HG03571 (cell line): Measurements from ENCODE around the gene SPA17.
A peak's percentile ranks its signal among the peaks of the same experiment; 100 is the strongest.

Experiments used
- ATAC-seq: cut with Tn5 transposase; IDR thresholded peaks from one replicate; pipeline ENCODE4 v1.9.1; 2021; ENCODE audit not compliant: unreplicated experiment

SPA17 gene

DNA sequence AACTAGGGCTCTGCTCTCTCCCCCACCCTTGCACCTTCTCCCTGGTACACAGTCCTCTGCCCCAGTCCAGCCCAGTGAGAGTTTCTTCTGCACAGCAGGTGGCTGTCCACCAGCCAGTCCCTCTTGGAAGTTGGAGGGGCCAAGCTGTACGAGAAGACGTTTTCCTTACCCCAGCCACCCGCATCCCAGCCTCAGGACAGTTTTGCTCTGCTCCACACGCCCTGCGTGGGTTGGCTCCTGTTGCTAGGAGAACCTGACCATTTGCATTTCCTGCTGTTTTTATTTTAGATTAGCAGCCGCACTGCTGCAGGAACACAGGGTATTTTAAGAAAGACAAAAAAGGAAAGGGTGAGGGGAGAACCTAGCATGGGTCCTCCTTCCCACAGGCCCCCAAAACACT, 48.5 kb downstream of the SPA17 start:
- ATAC-seq, result no peak

DNA sequence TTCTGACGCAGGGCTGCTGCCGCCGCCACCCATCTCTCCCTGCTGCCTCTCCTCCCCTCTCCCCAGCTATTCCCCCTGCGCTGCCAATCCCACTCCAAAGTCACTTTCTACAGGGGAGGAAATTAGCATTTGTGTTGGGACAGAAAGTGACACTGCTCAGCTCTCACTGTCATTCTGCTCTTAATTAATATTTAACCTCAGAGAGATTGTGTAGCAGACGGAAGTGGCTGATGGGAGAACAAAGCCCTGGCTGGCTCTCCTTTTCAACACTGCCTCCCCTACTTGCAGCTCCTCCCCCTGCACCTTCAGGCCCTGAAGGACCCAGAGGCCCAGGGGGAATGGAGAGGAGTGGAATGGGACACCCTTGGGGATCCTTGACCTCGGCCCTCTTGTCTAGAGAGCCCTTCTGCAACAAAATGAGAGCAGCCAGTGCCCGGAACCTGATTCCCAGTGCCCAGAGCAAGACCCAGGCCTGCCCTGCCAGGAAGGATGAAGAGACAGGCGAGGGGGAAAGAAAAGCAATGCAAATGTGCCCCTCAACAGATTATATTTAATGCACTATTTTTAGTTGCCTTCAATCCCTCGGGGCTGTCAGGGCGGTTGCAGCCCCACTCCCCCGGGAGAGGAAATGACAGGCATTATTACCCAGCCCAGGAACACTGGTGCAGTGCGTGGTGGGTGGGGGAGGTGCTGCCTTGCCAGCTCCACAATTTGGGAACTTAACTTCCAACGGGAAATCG, 51.4 kb downstream of the SPA17 start:
- peak; percentile 97 for ATAC-seq

DNA sequence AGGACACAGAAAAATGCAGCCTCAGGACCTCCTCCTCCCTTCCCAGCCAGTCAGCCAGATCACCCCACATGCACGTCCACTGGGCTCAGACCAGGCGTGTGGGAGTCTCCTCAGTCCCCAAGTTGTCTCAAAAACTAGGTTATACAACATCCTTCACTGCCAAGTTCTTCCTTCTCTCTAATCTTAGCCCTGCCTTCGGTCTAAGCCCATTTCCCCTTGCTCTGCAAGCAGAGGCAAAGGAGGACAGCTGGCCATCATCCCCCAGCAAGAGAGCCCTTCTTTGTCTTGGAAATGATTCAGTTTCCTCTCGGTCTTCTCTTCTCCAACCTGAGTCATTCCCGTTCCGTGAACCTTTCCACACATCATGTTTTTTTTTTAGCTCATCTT, 52.0 kb downstream of the SPA17 start:
- ATAC-seq, result peak; percentile 5

DNA sequence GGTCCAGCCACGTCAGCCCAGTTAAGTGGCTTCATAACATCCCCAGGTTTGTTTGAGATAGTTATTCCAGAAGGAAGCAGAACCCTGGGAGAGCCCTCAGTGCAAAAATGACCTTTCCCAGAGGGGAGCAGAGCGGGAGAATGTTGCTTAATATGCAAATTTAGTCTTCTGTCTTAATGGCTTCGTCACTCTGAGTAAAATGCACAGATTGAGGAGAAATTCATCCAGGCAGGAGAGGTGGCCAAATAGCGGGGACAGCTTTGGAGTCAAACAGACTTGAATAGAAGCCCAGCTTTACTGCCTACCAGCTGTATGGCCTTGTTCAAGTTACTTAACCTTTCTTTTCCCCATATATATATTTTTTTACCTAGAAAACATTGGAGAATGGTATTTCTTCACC, 53.8 kb downstream of the SPA17 start:
- ATAC-seq, result no peak

DNA sequence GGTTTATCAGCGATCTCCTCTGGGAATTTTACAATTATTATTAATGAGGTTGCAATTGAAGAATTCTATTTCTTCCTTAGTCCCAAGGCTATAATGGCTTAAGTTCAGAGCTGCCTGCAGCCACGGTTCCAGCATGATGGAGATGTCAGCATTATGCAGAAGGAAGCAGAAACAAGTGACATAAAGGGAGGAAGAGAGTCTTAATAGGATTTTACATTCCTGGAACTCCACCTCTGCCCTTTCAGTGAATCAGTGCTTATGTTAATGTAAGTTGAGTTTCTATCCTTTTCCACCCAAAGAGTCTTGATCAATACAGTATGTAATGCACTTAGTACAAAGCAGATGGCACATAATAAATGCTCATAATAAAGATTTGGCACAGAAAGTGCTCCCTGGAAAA, 54.4 kb downstream of the SPA17 start:
- no peak for ATAC-seq

DNA sequence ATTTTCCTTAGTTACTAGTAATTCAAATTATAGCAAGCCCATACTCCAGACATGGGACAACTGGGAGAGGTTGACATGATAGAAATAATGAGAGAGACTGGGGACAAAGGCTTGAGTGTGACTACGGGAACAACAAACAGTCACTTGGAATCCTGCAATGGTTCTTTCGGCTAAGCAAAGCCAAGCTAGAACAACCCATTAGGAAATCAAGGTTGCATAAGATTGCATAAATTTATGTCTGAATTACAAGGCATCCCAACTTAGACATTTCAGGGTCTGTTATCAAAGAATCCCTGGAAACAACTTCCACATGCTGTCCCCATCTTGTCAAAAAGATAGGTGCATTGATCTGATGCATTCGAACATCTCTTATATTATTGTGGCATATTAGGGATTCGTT, 55.9 kb downstream of the SPA17 start:
- no peak for ATAC-seq

DNA sequence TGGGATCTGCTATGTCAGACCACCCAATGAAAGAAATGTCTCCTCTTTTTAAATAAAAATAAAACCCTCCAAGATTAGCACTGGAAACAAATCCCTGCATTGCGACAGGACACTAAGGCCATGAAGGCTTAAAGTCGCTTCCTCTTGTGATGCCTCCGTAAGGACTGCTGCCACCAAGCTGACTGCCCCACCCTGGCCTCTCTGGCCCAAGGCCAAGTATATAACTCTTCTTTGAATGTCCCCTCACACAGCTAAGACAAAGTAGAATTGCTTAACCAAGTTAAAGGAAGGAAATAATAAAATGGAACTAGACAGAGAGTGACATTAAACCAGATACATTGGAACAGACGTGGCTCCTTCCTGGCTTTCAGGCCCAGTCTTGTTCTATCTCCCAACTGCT, 58.5 kb downstream of the SPA17 start:
- no peak for ATAC-seq

DNA sequence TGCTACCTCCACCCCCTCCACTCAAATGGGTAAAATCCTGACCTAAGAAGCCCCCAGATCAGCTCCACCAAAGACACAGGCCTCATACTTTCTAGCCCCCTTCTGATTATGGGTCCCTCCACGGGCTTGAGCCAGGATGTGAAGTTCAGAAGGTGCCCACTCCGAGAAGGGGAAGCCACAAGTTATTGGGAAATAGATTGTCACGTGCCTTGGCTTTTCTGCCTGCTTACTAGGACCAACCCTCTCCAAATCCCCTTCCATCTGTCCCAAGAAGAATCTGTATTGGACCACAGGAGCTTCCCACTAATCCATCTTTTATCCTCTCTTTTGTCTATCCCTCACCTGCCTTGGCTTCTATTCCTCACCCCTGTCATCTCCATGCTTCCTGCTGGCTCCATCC, 63.0 kb downstream of the SPA17 start:
- ATAC-seq, result no peak

DNA sequence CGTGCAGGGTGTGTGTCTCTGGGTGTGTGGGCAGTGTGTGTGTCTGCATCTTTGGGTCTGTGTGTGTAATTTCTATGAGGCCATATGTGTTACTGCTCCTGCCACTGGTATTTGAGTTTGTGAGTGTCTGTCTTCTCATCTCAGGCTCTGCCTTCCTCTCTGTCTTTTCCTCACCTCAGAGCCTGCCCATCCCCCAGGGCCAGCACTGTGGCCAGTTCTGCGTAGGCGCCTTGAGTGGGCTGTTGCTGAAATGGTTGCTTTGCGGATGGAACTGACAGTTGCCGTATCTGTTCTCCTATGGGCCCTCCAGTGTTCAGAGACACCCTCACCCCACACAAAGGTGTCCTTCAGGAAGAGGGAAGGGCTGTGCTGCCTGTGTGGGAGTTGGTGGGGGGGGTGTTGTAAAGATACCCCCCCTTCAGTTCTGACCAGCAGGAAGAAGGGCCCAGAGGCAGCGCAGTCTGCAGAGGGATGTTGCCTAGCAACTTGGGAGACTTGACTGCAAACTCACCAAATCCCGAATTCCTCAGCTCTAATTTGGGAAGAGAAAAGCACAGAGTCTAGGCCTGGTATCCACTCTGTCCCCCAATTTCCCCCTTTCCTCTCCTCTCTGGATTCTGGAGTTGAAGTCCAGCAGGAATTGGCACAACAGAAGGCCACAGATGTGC, 64.1 kb downstream of the SPA17 start:
- ATAC-seq, result no peak

DNA sequence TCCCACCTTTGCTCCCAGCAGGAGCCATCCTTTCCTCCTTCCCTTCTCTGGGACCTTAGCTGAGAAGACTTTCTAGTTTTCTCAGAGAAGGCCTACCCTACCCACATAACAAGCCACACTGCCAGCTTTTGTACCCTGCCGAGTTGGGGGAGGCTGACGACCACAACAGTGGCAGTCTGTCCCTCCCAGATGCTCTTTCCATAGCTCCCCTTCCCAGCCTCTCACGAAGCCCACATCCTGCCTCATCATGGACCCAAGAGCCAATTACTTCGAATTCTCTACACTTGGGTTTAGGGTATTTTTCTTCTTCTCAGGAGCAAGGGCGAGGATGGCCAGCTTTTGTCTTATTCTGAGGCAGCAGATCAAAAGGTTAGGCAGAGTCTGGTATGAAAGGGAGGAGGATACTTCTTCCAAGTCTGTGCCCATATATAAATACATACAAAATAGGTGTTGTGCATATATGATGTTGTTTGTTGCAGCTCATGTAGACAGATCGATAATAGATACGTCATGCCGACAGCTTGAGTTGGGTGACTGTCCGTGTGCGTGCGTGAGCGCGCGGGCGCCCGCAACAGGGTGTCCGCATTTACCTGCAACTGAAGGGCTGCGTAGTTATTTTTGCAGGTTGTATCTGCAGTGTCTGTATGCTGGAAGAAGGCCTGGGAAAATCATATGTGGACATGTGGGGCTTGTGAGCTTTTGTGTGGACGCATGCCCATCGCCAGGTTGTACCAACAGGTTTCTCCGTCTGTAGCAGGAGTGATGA, 65.2 kb downstream of the SPA17 start:
- ATAC-seq, result no peak

DNA sequence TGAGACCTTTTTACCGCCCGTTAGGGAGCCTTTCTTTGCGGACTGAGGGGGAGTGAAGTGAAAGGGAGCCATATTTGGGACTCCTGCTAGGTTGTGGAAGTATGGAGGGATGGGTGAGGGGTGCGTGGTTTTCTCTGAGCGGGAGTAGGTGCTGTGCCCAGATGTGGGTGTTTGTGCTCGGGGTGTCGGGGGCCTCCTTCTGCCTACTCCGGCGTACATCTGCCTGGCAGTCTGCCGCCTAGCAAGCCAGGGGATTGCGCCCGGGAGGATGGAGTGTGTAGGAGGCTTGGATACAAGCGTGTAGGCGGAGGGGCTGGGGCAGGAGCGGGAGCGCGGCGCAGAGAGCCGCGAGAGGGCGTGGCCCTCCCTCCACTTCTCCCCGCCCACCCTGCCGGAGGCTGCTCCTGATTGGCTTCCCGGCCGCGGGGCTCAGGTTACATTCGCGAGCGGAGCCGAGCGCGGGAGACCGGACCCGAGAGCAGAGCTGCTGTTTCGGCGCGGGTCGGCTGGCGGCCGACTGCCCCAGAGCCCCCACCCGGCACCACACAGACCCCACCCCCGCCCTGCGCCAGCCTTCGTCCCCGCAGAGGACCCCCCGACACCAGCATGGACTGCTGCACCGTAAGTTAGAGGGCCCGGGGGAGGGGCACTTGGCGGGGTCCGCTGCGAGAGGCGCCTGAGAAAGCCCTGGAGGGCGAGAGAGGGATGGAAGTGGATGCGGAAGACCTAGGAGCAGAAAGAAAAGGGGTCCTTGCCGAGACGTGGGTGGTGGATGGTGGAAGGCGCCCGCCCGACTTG, 66.0 kb downstream of the SPA17 start, which contains the start of gene NRGN:
Gene NRGN, plus strand, starts transcription at position 464 of the 798 bp plus-strand sequence. Its CDS starts 143 bp downstream, at position 607.
- ATAC-seq, result peak; percentile 99

DNA sequence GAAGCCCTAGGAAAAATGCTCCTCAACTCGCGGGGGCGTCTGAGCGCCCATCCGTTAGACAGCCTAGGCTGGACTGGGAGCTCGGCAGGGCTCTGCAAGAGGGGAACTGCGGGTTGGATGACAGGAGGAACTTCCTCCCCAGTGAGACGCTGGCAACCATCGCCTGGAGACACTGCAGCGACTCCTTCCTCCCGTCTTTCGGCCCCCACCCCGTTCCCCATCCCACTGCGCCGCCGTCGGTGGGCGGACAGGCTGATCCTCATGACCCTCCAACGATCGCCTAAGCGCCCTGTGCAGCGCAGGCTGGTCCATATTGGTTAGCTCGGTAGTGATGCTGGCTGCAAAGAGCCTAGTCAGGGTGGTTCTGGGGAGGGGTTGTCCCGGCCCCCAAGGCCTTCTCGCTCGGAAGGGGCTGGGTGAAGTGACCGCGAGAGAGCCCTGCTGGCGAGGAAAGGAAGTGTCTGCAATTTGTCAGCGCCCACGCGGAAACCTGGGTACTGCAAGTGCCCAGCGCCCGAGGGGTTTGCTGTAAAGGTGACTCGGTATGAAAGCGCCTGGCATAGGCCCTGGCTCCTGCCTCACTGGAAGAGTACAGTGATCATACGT, 66.7 kb downstream of the SPA17 start:
- ATAC-seq, result peak; percentile 38

DNA sequence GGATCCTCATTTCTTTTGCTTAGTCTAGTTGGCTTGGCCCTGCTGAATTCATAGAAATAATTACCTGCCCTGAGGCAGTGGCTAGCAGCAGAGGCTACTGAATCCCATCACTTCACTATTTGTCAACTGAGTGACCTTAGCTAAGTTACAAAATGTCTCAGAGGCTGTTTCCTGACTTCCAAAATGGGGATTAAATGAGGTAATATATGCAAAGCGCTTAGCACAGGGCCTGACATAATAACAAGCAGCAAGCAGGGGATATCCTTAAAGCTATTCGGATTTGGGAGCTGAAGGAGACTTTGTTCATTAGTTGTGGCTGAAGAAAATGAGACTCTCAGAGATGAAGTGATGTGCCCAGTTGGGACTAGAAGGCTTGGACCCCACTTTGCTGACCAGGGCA, 68.9 kb downstream of the SPA17 start:
- ATAC-seq, result no peak

DNA sequence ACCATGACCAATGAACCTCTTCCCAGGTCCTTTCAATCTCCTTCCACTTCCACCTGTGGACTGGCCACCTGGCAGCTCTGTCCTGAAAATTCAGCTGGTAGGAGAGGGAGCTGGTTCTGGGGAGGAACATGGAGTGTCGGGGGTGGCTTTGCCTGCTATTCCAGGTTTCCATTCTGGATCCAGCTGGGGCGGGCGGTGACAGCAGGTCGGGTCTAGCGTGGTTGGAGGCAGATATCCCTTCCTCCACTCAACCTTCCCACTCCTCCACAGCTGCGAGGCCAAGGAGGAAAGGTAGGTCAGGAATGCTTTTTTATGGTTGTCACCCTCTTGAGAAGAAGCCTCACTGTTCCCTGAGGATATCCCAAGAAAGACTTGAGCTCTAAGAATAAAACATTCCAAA, 69.3 kb downstream of the SPA17 start:
- no peak for ATAC-seq

DNA sequence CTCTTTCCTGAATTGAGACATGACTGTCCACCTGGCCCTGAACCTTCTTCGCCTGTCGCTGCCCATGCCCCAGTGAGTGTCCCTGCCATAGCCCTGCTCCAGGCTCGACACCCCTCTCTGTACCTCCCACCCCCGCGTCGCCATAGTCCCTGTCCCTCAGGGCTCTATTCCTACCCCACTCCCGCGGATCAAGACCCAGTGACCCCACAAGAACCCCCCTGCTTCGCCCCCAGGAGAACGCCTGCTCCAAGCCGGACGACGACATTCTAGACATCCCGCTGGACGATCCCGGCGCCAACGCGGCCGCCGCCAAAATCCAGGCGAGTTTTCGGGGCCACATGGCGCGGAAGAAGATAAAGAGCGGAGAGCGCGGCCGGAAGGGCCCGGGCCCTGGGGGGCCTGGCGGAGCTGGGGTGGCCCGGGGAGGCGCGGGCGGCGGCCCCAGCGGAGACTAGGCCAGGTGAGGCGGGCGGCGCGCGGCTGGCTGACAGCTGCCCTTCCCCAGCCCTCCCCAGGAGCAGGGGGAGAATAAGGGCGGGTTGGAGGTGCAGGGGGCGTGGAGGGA, 71.6 kb downstream of the SPA17 start:
- no peak for ATAC-seq

DNA sequence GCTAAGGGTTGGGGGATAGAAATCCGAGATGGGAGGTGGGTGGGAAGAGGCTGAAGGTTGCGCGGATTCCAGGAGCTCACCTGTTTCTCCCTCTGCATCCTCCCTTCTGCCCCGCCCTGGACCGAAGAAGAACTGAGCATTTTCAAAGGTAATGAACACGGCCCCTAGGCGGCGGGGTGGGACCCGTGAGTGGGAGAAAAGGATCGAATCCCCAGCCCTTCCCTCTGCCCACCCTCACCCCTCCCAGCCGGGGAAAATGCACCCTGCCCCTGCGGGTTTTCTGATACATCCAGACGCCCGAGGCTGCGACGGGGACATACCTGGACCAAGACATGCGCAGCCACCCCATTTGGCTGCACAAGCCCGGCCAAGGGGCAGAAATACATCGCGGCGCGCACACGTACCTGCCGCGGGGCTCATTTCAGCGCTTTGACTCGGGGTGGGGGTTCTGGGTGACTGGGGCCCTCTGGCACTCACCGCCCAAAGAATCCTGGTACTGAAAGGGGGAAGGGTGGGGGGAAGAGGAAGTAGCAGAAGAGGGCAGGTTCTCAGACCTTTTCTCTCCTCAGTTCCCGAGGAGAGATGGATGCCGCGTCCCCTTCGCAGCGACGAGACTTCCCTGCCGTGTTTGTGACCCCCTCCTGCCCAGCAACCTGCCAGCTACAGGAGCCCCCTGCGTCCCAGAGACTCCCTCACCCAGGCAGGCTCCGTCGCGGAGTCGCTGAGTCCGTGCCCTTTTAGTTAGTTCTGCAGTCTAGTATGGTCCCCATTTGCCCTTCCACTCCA, 72.3 kb downstream of the SPA17 start:
- peak; percentile 11 for ATAC-seq

DNA sequence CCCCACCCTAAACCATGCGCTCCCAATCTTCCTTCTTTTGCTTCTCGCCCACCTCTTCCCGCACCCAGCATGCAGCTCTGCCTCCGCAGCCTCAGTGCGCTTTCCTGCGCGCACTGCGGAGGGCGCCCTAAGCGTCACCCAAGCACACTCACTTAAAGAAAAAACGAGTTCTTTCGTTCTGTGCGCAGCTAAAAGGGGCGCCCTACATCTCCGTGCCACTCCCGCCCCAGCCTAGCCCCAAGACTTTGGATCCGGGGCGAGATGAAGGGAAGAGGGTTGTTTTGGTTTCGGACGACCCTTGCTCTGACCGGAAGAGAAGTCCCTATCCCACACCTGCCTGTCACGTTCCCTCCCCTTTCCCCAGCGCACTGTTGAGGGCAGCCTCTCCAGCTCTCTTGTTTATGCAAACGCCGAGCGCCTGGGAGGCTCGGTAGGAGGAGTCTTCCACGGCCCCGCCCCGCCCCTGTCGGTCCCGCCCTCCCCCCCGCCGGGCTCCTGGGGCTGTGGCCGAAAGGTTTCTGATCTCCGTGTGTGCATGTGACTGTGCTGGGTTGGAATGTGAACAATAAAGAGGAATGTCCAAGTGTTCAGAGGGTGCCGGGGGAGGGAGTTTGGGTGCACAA, 73.0 kb downstream of the SPA17 start:
- ATAC-seq, result peak; percentile 92
